ENCODE data around the gene TMOD3. TPM values are rescaled to one million over a fixed set of nuclear protein-coding genes. Genes with fewer than 3 reads are reported as not detected.

The TMOD3 gene
- polyA plus RNA-seq, 2 of the 4 experiments (the other 2 are of a cell fraction) = 57.5 to 111 TPM

- no peak overlapping the region for H3K27ac ChIP-seq
- FAIRE-seq (no peak), ATAC-seq (no peak; a peak in 1 of 6 replicates), DNase-seq (ENCODE audit: low read depth in 1 of 2, low spot score in 1 of 2) (no peak)
- ChIA-PET CTCF (interaction anchor here (0.6 to 1.2 kb wide), 2 partner anchors 12 to 41 kb away, joined by 3 to 5 read pairs; no protein-coding TSS in a partner anchor), POLR2A (no interaction called here)
- H3K4me3 ChIP-seq = no peak overlapping the region
- H3K4me2 ChIP-seq = no peak overlapping the region
- no peaks in the 10 kb centered on the region for H3K4me1 ChIP-seq
- no peak for TF ChIP-seq RFX5 (IDR thresholded peaks at IDR 0.05)
- TF ChIP-seq ZC3H11A (IDR thresholded peaks at IDR 0.05) = no peak
- no peak for TF ChIP-seq GATA3 (IDR thresholded peaks at IDR 0.05; ENCODE audit: borderline replicate concordance)
- no peak for TF ChIP-seq FOSL2 (IDR thresholded peaks at IDR 0.05)
- no peak for TF ChIP-seq FOSL2 (CRISPR knock-in tag; IDR thresholded peaks at IDR 0.05)
- TF ChIP-seq NR3C1 (IDR thresholded peaks at IDR 0.05) = no peak
- TF ChIP-seq SREBF2 (IDR thresholded peaks at IDR 0.05) = no peak
- no peak for TF ChIP-seq NPAS2 (CRISPR knock-in tag; IDR thresholded peaks at IDR 0.05; ENCODE audit: borderline replicate concordance)
- TF ChIP-seq FOSB (CRISPR knock-in tag; IDR thresholded peaks at IDR 0.05) = no peak
- TF ChIP-seq PHF8 (IDR thresholded peaks at IDR 0.05; ENCODE audit: borderline replicate concordance, low read depth) = no peak
- no peak for TF ChIP-seq MAX (IDR thresholded peaks at IDR 0.05)
- TF ChIP-seq HOXB13 (CRISPR knock-in tag; IDR thresholded peaks at IDR 0.05; ENCODE audit: low read depth) = no peak
- TF ChIP-seq JUNB (IDR thresholded peaks at IDR 0.05) = no peak
- no peaks in the 10 kb centered on the region for H3K9me3 ChIP-seq
Measured at GRCh38 chr15:51939216-51939615, 109.8 kb downstream of the TMOD3 start.

GRCh38 chr15:51947124-51947523 is 117.7 kb downstream of the TMOD3 start:
- WGBS (ENCODE audit: missing lambda C conversion rate) = 33% methylated on average over 2 of the region's 2 CpGs
- FAIRE-seq (no peak), DNase-seq (ENCODE audit: low read depth in 1 of 2, low spot score in 1 of 2) (no peak), ATAC-seq (peak in 1 of 2 experiments; percentile 12; a peak in 1 of 6 replicates)
- no peak overlapping the region for H3K4me3 ChIP-seq
- no peaks in the 10 kb centered on the region for H3K9me3 ChIP-seq
- TF ChIP-seq ESRRA (IDR thresholded peaks at IDR 0.05; ENCODE audit: borderline replicate concordance, low read length) = no peak
- TF ChIP-seq RCOR1 (IDR thresholded peaks at IDR 0.05; ENCODE audit: low read depth, low read length) = no peak
- TF ChIP-seq ZSCAN20 (CRISPR knock-in tag; IDR thresholded peaks at IDR 0.05) = no peak
- no peak for TF ChIP-seq ZFP36 (IDR thresholded peaks at IDR 0.05; ENCODE audit: borderline replicate concordance, partially characterized antibody)
- no peak for TF ChIP-seq EHMT2 (IDR thresholded peaks at IDR 0.05; ENCODE audit: low read depth)
- TF ChIP-seq FOXS1 (CRISPR knock-in tag; IDR thresholded peaks at IDR 0.05) = no peak
- no peak for TF ChIP-seq NR3C1 (IDR thresholded peaks at IDR 0.05)
- TF ChIP-seq, protein P1, sequence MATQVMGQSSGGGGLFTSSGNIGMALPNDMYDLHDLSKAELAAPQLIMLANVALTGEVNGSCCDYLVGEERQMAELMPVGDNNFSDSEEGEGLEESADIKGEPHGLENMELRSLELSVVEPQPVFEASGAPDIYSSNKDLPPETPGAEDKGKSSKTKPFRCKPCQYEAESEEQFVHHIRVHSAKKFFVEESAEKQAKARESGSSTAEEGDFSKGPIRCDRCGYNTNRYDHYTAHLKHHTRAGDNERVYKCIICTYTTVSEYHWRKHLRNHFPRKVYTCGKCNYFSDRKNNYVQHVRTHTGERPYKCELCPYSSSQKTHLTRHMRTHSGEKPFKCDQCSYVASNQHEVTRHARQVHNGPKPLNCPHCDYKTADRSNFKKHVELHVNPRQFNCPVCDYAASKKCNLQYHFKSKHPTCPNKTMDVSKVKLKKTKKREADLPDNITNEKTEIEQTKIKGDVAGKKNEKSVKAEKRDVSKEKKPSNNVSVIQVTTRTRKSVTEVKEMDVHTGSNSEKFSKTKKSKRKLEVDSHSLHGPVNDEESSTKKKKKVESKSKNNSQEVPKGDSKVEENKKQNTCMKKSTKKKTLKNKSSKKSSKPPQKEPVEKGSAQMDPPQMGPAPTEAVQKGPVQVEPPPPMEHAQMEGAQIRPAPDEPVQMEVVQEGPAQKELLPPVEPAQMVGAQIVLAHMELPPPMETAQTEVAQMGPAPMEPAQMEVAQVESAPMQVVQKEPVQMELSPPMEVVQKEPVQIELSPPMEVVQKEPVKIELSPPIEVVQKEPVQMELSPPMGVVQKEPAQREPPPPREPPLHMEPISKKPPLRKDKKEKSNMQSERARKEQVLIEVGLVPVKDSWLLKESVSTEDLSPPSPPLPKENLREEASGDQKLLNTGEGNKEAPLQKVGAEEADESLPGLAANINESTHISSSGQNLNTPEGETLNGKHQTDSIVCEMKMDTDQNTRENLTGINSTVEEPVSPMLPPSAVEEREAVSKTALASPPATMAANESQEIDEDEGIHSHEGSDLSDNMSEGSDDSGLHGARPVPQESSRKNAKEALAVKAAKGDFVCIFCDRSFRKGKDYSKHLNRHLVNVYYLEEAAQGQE (IDR thresholded peaks at IDR 0.05) = no peak
- no peak for TF ChIP-seq RNF2 (IDR thresholded peaks at IDR 0.05; ENCODE audit: borderline replicate concordance, low read depth)
- TF ChIP-seq NPAS2 (CRISPR knock-in tag; IDR thresholded peaks at IDR 0.05; ENCODE audit: borderline replicate concordance) = no peak
- TF ChIP-seq TP53 (CRISPR knock-in tag; IDR thresholded peaks at IDR 0.05) = no peak
- no peak for TF ChIP-seq TFCP2L1 (CRISPR knock-in tag; IDR thresholded peaks at IDR 0.05)
- no peak for TF ChIP-seq MAFK (IDR thresholded peaks at IDR 0.05; ENCODE audit: partially characterized antibody)
- TF ChIP-seq CBX8 (IDR thresholded peaks at IDR 0.05) = no peak
- no peak for TF ChIP-seq CHD2 (IDR thresholded peaks at IDR 0.05; ENCODE audit: low read length, partially characterized antibody)
- TF ChIP-seq RARB (CRISPR knock-in tag; IDR thresholded peaks at IDR 0.05) = no peak
- TF ChIP-seq, protein P2, sequence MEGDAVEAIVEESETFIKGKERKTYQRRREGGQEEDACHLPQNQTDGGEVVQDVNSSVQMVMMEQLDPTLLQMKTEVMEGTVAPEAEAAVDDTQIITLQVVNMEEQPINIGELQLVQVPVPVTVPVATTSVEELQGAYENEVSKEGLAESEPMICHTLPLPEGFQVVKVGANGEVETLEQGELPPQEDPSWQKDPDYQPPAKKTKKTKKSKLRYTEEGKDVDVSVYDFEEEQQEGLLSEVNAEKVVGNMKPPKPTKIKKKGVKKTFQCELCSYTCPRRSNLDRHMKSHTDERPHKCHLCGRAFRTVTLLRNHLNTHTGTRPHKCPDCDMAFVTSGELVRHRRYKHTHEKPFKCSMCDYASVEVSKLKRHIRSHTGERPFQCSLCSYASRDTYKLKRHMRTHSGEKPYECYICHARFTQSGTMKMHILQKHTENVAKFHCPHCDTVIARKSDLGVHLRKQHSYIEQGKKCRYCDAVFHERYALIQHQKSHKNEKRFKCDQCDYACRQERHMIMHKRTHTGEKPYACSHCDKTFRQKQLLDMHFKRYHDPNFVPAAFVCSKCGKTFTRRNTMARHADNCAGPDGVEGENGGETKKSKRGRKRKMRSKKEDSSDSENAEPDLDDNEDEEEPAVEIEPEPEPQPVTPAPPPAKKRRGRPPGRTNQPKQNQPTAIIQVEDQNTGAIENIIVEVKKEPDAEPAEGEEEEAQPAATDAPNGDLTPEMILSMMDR (IDR thresholded peaks at IDR 0.05) = no peak
- no peak for TF ChIP-seq GATA3 (IDR thresholded peaks at IDR 0.05; ENCODE audit: borderline replicate concordance)
- TF ChIP-seq SREBF2 (IDR thresholded peaks at IDR 0.05) = no peak
- no peak for TF ChIP-seq RAD21 (conservative IDR thresholded peaks at IDR 0.05 in 1 of 2, IDR thresholded peaks at IDR 0.05 in 1 of 2)
- H3K4me2 ChIP-seq = no peak overlapping the region
- H3K4me1 ChIP-seq = no peaks in the 10 kb centered on the region
- no peak overlapping the region for H3K27ac ChIP-seq
- POLR2A ChIA-PET = interaction anchor here (0.7 kb wide), 1 partner anchor 22 kb away, joined by 3 read pairs; no protein-coding TSS in a partner anchor
- CTCF ChIA-PET = interaction anchor here (0.6 to 1.6 kb wide), 6 partner anchors 11 to 309 kb away, joined by 3 to 5 read pairs (median 3); no protein-coding TSS in a partner anchor
